HFFc6 (cell line): ENCODE measurements around the gene VRK1. TPM values are rescaled to one million over a fixed set of nuclear protein-coding genes. Genes with fewer than 3 reads are reported as not detected.

Source experiments
- DNase-seq: peaks from one replicate; pipeline ENCODE4 v3.0.0-alpha.2; 2018
- H3K27ac Mint-ChIP-seq: 2 replicates; pipeline ENCODE4 v1.8.0; 2020; ENCODE audit warnings: mild to moderate bottlenecking, mixed read lengths
- H3K27me3 Mint-ChIP-seq: 2 replicates; pipeline ENCODE4 v1.8.0; 2021; ENCODE audit warnings: mild to moderate bottlenecking, moderate library complexity, mixed read lengths; ENCODE audit not compliant: insufficient read depth
- H3K36me3 Mint-ChIP-seq: 2 replicates; pipeline ENCODE4 v1.8.0; 2021; ENCODE audit warnings: low read depth, mixed read lengths
- H3K4me1 Mint-ChIP-seq: 2 replicates; pipeline ENCODE4 v1.8.0; 2020; ENCODE audit warnings: low read depth, mixed read lengths
- H3K4me3 Mint-ChIP-seq: 2 replicates; pipeline ENCODE4 v1.8.0; 2020; ENCODE audit warnings: mild to moderate bottlenecking, moderate library complexity, mixed read lengths
- H3K9me3 Mint-ChIP-seq: 2 replicates; pipeline ENCODE4 v1.8.0; 2020; ENCODE audit warnings: mild to moderate bottlenecking, mixed read lengths
- CTCF ChIP-seq: fragments of 200-600 bp; sonication (generic); IDR thresholded peaks from 2 replicates; pipeline ENCODE4 v1.5.0; 2021; ENCODE audit warnings: antibody characterized with exemption, mild to moderate bottlenecking
- total RNA-seq, 6 experiments: library from RNA; stranded (reverse); fragmentation: NEBNext Ultra II Directional; extraction: Animal tissue kit (Norgen Biotek cat#: 25700); gene quantifications; 2 replicates in 1 of 6; 3 replicates in 5 of 6; pipeline ENCODE4 v1.2.3, GENCODE V29; 2021

VRK1 gene
- total RNA-seq, 6 experiments from 2014 or later = 10.1 to 19.1 (median 17.5) TPM

- peaks cover 51% of the 10 kb centered on the region for H3K9me3 Mint-ChIP-seq
- peaks cover 4% of the 10 kb centered on the region; the same call in 1 of the 2 replicates for H3K36me3 Mint-ChIP-seq
- no peak overlapping the region for H3K4me3 Mint-ChIP-seq
- DNase-seq = no peak
- no peaks in the 10 kb centered on the region for H3K4me1 Mint-ChIP-seq
- H3K27me3 Mint-ChIP-seq = peaks cover 5% of the 10 kb centered on the region; the same call in 1 of the 2 replicates
- H3K27ac Mint-ChIP-seq = no peak overlapping the region
- TF ChIP-seq CTCF = no peak
These were observed 133.3 kb downstream of the VRK1 start for GRCh38 chr14:96930526-96930925.
